LoVo (cell line): ENCODE results near the gene HLCS.

Experiments used
- DNase-seq: peaks from one replicate; pipeline ENCODE4 v3.0.0-alpha.2; 2016; ENCODE audit warnings: low spot score

HLCS gene

DNA sequence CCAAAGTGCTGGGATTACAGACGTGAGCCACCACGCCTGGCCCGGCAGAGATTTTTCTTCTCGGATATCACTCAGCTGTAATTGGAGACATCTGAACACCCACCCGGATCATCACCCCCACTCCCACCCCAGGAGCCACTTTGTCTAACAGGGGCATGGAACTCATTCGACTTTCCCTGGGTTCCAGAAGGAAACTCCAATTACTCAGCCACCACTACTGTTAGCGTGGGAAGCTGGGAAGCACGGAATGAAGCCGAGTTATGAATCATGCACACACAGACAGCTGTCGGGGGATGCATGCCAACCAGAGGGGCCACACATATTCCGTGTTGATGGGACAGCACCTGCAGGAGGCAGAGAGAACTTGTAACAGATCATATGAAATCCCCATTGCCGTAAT lies 85.2 kb downstream of the HLCS start:
- DNase-seq: no peak

DNA sequence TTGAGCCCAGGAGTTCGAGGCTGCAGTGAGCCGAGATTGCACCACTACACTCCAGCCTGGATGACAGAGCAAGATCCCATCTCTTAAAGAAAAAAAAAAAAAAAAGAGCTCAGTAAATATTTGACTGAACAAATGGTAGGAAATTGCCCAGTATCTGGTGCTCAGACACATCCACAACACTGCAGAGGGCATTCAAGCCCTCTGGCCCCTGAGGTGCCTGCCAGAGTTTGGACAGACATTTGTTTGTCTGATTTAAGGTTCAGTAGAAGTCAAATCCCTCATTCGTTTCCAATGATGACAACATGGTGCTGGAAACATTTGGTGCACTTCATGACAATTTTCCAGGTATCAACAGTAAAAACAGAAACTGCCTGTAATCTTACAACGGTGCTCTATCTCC lies 86.6 kb downstream of the HLCS start:
- no peak for DNase-seq

DNA sequence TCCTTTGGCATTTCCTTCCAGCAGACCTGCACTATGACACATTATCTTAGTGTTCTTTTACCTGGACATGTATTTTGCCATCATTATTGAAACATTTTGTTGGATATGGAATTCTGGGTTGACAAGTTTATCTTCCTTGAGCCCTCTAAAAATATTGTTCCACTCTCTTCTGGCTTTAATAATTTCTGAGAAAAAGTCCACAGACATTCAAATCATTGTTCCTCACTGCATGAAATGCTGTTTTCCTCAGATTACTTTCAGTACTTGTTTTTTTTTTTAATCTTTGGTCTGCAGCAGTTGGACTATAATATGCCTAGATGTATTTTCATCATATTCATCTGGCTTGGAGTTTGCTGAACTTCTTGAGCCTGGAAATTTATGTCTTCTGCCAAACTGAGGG lies 88.7 kb downstream of the HLCS start:
- no peak for DNase-seq

DNA sequence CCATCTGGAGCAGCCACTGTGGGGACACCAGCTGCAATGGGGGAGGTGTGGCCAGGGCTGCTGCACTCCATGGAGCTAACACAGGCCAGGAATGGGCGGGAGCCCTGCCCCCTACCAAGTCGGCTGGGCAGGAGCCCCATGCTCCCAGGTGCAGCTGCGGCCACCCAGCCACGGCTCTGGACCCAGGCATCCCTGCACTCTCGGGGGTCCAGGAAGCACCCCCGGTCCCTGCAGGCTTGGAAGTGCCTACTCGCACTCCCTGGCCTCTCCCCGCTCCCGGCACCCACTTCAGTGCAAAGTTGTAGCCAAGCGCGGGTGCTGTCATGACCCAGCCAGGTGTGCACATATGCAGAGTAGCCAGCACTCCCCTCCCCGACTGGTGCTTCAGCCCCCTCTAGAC lies 91.8 kb downstream of the HLCS start:
- DNase-seq: no peak

DNA sequence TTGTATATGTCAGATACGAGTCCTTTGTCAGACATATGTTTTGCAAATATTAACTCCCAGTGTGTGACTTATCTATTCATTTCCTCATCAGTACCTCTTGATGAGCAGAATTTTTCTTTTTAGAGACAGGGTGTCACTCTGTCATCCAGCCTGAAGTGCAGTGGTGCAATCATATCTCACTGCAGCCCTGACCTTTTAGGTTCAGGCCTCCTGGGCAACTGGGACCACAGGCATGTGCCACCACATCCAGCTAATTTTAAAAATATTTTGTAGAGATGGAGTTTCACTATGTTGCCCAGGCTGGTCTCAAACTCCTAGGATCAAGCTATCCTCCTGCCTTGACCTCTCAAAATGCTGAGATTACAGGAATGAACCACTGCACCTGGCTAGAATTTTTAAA lies 93.0 kb downstream of the HLCS start:
- DNase-seq: peak; percentile 5

DNA sequence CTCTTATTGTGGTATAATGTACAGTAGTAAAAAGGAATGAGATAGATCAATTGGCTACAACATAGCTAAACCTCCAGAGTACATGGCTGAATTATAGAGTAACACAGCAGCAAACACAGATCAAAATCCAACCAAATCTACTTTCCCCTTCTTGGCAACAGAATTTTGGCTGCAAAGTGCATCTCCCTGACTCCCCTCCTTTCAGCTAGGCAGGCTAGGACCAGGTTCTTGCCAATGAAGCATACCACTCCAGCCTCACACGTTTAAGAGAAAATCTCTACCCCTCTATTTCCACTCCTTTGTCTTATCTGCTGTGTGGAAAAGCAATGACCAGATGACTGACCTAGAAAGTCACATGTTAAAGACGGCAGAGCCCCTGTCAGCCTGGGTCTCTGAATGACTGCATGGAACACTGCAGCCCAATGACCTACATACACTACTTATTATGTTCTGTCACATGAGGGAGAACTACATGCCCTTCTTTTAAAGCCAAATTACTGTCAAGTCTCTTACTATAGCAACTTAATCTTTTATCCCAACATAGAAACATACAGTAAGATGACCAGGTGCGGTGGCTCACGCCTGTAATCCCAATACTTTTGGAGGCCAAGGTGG lies 99.1 kb downstream of the HLCS start:
- no peak for DNase-seq

DNA sequence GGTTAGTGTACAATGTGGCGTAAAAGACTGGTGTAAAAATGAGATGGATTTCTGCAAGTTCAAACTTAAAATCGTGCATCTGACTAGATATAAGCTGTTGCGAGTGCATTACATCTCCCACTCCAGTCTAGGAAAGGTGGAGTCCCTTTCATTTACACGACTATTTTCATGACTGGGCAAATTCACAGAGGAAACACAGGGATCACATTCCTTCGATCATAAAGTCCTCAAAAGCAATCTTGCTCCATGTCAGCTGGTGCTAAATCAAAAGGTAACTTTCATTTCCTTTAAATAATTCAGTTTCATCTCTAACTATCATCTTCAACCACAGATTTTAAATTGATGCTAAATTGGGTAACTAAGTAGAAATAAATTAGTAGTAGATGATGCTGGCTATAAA lies 100.0 kb downstream of the HLCS start:
- no peak for DNase-seq

DNA sequence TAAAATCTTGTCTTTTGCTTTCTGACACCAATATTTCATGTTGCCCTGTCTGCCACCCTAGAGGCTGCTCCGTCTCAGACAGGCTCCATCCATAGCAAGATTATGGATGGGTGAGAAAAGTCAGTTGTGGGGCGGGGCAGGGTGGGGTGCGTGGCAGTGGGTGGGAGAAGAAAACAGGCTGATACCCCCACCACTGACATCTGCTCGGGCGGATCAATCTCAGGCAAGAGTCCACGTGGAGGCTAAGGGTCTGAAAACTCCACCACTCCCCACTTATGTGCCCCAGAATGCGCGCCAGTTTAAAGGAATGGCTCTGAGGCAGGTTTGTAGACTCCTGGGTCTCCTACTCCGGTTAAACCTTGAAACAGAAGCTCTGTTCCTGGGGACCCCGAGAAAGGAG lies 101.5 kb downstream of the HLCS start:
- DNase-seq: no peak

DNA sequence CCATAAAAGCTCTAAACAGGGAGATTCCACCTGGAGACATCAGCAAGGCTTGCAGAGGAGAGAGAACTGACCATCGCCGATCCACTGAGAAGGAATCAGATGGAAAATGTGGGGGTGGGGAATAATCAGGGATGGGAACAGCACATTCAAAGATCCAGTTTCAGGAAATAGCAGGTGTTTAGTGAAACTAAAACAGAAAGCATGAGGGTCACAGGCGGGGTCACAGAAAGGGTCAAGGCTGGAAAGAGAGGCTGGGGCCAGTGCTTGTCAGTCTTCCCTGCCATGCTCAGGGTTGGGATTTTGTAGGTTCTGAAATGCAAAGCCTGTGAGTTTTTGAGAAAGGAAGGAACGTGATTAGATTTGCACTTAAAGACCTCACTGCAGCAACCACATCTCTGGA lies 103.2 kb downstream of the HLCS start:
- no peak for DNase-seq

DNA sequence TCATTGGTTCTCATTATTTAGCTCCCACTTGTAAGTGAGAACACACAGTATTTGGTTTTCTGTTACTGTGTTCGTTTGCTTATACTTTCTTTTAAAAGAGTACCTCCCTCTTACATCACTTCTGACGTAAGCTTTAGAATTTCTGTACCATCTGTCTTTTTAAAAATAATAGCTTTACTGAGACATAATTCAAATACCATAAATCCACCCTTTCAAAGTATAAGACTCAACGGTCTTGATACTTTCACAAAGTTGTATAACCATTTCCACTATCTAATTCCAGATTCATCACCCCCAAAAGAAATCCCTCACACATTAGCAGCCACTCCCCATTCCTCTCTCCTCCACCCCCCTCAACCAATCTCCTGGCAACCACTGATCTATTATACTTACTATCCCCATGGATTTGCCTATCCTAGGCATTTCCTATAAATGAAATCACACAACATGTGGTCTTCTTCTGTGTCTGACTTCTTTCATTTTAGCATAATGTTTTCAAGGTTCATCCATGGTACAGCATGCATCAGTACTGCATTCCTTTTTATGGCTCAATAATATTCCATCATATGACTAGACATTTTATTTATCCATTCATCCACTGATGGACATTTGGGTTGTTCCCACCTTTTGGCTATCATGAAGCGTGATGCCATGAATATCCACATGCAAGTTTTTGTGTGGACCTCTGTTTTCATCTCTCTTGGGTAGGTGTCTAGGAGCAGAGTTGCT lies 104.7 kb downstream of the HLCS start:
- no peak for DNase-seq

DNA sequence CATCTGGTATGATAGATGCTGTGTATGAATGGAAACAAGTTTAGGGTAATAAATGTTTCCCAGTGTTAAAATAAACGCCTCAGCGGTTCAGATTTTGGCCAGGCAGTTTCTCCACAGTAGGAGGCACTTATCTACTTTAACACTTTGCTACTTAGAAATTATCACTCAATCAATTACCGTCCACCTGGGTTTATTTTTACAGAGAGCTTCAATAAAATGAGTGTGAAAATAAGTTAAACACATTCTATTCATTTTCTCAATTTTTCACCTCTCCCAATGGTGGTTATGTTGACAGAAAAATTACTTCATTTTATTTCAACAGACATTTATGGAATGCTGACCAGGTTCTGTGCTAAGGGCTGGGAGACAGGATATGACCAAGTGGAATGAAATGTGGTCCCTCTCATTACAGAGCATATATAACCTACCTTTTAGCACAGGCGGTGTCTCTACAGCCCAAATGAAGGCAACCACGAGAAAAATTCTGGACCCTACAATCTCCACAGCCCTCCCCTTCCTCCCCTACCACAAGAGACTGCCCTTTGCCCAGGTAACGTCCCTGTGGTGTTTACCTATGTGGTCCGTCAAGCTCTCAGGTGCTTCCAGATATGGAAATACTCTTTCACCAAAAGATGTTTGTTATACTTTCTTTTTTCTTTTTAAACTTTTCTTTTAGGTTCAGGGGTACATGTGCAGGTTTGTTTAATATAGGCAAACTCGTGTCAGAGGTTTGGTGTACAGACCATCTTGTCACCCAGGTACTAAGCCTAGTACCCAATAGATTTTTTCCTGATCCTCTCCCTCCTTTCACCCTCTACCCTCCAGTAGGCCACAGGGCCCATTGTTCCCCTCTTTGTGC lies 105.5 kb downstream of the HLCS start:
- peak; percentile 68 for DNase-seq

DNA sequence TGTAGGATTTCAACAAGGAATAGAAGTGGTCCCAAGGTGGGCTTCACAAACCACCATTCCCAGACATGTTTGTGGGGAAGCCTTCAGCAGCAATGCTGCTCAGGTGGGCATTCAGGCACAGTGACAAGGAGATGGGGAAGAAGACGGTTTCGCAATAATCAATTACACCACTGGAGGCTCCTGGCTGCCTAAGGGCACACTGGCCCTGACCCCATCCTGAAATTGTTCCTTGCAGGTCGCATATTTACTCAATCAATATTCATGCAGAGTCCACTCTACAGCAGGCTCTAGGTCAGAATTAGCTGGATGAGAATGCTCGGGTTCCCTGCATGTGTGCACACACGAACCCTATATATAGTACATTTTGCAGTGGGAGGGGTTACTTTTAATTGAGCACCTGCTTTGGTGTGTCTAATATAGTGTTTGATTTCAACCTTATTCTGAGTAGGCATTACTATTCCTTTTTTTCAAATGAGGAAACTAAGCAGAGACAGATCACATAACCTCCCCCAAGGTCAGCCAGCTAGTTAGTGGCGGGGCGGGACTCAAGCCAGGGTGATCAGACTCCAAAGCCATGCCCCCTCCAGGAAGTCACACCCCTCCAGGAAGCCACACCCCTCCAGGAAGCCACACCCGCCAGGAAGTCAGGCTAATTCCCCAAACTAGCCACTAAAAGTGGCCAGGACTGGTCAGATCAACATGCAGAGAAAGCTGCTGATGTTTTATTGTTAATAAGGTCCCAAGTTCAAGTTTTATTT lies 106.5 kb downstream of the HLCS start:
- DNase-seq: peak; percentile 77

DNA sequence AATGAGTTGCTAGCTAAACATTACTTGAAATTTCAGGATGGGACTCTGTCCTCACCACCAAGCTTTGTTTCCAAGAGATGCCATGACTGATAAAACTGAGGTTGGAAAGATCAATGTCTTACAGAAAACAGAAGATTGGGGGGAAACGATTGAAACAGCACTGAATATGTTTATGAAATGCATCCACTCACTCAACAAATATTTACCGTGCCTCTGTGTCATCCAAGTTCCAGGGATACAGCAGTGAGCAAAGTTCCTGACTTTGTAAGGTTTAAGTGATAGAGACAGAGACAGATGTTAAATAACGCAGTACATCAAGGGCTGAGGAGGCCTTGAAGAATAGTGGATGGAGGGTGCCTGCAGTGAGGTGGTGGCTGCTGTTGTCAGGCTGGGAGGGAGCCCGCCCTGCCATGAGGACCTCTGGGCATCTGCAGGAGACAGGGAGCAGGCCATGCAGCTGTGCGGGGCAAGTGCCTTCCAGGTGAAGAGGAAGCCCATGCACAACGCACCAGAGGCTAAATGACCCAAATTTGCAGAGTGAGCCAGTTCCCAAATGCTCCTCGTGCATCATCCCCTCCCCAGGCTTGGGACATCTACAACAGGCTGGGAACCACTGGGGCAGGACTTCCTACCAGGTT lies 108.0 kb downstream of the HLCS start:
- DNase-seq: no peak

DNA sequence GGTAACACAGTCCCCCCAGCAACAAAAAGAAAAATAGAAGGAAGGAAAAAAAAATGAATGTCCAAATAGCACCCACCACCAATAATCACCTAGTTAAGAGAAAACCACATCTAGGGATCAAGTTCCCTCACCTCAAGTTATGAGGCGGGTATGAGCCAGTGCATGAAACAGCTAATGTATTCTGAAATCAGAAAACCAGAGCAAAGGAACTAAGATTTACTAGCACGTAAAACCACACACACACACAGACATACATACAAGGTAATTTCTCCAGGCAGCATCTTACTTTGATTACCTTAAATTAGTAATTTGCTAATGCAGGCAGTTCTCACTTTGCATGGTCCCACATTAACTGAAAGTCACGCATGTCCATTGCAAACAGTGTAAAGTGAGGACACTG lies 109.8 kb downstream of the HLCS start:
- no peak for DNase-seq

DNA sequence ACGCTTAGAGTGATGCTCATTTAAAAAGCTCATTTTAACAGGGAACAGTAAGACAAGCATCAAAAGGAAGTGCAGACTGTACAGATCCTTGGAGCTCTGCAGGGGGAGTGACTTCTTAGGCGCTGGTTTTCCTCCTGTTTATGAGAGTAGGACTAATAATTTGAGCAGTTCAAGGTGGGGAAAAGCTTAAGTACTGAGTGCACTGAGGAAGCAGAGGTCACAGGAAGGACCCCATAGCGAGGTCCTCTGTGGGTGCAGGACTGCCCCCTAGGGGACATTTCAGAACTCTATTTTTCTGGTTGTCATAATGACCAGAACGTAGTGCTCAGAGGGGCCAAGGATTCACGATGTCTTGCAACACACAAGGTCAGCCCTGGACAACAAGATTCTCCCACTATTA lies 112.1 kb downstream of the HLCS start:
- DNase-seq: no peak

DNA sequence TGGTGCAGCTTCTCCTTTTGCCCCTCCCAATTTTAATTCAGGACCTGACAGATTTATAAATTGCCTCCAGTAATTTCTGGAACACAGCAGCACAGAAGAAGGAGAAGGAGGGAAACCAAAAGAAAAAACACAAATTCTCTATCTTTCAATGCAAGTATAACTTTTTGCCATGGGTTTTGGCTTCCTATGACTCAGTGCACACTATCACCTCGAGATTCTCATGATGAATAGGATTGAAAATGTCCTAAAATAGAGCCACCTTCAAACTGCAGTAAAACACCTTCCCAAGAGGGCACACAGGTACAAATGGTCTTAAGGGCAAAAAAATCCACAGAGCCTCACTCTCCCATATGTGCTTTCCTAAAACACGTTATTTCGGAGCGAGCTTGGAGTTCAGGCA lies 113.6 kb downstream of the HLCS start:
- no peak for DNase-seq

DNA sequence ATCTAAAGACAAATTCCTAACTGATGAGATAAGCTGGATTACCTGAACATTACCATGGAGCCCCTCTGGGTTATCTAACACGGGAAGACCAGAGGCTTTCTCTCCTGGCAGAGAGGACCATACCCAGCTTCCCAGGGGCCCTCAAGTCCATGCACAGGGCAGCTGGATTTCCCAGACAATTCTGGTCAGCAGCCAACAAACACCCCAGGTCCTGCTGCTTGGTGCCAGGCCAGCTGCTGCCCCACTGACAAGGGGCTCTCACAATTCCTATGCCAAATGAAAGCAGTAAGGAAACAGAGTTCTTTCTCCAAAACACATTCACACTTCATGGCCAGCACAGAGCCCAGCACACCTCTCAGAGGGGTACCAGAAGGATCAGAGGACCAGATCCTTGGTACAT lies 114.2 kb downstream of the HLCS start:
- DNase-seq: no peak

DNA sequence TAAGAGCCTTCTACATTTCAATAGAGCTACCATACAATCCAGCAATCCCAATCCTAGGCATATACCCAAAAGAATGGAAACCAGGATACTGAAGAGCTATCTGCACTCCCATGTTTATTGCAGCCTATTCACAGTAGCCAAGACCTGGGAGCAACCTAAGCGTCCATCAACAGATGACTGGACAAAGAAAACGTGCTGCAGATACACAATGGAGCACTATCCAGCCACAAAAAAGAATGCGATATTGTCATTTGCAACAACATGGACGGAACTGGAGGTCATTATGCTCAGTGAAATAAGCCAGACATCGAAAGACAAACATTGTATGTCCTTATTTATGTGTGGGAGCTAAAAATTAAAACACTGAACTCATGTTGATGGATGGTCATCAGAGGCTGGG lies 115.3 kb downstream of the HLCS start:
- DNase-seq: no peak

DNA sequence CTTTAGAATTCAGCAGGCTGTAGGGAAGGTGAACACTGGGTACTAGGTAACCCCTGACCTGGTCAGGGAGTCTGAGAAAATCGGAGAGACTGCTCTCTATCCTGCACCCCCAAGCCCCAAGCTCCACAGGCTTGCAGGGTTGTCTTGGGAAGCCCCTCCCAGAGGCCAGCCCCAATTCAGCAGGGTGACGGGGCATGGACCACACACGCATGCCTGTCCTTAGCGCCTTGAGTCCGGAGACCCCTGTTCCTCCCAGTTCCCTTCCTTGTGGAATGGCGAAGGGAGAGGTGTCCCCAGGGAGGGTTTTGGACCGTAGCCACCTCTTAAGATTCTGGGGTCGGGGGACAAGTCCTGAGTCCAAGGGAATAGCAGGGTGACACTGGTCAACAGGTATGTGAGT lies 116.1 kb downstream of the HLCS start:
- DNase-seq: no peak

DNA sequence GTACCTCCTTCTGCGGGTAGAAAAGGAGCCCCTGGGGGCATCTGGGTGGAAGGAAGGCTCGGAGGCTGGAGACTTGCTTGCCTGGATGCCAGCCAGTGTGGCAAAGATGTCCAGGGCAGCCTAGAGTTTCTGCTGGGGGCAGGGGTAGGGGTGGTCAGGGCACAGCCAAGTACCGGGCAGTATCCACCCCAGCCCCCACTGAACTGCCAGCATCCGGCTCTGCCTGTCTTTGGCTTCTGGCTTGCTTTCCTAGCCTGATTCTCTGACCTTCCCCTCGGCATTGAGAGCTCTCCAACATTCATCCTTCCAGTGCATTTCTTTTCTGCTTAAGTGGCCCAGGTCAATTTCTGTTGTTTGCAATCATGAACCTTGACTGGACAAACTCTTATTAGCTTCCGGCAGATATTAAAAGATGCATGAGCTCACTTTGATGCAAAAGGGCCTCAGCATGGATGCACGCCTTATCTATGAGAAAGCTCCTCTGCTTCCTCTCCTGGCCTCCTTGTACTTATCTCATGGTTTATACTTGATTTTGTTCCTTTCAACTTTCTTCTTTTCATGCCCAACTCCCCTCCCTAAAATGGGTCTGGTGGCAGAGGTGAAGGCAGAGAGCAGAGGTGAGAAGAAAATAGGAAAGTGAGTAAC lies 116.9 kb downstream of the HLCS start:
- DNase-seq: no peak

DNA sequence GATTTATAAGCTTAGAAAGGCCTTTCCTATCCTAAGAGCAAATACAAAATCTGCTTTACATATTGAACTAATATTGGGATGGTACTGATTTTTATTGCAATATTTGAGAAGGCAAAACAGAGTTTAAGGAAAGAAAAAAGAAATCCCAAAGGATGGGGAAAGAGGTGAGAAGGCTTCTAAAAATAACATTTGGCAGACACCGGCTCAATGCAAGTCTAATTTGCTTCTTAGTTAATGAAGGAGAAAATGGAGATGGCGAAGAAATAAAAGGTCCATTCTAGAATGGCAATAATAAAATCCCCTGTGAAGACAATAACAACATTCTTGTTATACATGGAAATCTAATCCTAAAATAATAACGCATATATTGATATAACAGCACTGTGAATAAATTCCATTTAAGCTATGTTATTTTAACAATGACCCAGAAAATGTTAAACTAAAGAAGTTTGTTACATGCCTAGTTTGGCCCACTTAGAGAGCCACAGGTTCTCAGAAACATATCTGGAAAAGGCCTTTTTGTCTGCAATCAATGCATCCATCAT lies 117.7 kb downstream of the HLCS start:
- no peak for DNase-seq
